H1 (cell line): ENCODE data around the gene LANCL3.

Experiments
- BACH1 ChIP-seq: IDR thresholded peaks from 2 replicates; pipeline ENCODE4 v1.6.1; 2012; ENCODE audit warnings: low read length, improper control_type of control experiment
- CREB1 ChIP-seq: IDR thresholded peaks from 2 replicates; pipeline ENCODE4 v1.6.1; 2012; ENCODE audit warnings: inconsistent platforms
- EZH2 ChIP-seq: fragments of 200-600 bp; sonication (generic); IDR thresholded peaks from 2 replicates; pipeline ENCODE4 v1.7.1; 2012; ENCODE audit warnings: low read depth, mild to moderate bottlenecking, moderate library complexity, low read length, inconsistent platforms; ENCODE audit not compliant: severe bottlenecking
- HDAC6 ChIP-seq: IDR thresholded peaks from one replicate; pipeline ENCODE4 v1.7.1; 2012; ENCODE audit warnings: low read depth, mild to moderate bottlenecking, inconsistent platforms, low read length, moderate library complexity
- SIN3A ChIP-seq, 2 experiments: IDR thresholded peaks in 1 of 2; conservative IDR thresholded peaks in 1 of 2; 2 replicates each; pipeline ENCODE4 v1.6.1; 2011 to 2012; ENCODE audit warnings: low read length in 2 of 2, improper control_type of control experiment in 1 of 2, low read depth in 1 of 2, mild to moderate bottlenecking in 1 of 2
- SRF ChIP-seq: IDR thresholded peaks from 2 replicates; pipeline ENCODE4 v1.6.1; 2011; ENCODE audit warnings: mild to moderate bottlenecking, low read depth, low read length, moderate library complexity
- SUZ12 ChIP-seq: fragments of 200-600 bp; sonication (generic); IDR thresholded peaks from 2 replicates; pipeline ENCODE4 v1.6.1; 2012; ENCODE audit warnings: mild to moderate bottlenecking, inconsistent platforms, low read length, moderate library complexity, mixed read lengths
- YY1 ChIP-seq: IDR thresholded peaks from 2 replicates; pipeline ENCODE4 v1.6.1; 2011; ENCODE audit warnings: low read depth, mild to moderate bottlenecking, low read length
- TF ChIP-seq, protein P1 (sequence below), 3 experiments: IDR thresholded peaks; 1 replicate in 2 of 3; 2 replicates in 1 of 3; pipeline versions ENCODE4 v1.5.1 to v1.6.1; 2011; ENCODE audit warnings: low read length in 3 of 3, mild to moderate bottlenecking in 3 of 3, inconsistent platforms in 2 of 3, low read depth in 1 of 3, moderate library complexity in 1 of 3; ENCODE audit not compliant: insufficient read depth in 1 of 3; ENCODE audit errors: control extremely low read depth in 1 of 3

DNA sequence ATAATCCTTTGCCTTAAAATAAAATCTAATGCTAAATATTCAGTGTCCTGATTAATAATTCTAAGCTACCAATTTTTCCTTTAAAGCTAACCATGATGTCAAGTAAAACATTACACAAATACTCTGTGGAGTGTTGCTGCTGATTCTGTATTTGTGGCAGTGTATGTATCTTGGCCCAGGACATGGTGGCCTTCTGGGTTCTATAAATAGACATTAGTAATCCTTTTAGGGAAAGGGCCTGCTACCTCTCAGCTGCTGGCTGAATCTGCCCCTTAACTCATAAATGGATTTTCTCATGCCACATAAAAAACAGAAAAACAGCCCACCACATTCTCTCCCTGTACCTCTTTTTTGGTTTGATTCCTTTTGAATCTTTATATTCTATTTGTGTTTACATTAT lies 113.0 kb downstream of the LANCL3 start:
- TF ChIP-seq, protein P1, sequence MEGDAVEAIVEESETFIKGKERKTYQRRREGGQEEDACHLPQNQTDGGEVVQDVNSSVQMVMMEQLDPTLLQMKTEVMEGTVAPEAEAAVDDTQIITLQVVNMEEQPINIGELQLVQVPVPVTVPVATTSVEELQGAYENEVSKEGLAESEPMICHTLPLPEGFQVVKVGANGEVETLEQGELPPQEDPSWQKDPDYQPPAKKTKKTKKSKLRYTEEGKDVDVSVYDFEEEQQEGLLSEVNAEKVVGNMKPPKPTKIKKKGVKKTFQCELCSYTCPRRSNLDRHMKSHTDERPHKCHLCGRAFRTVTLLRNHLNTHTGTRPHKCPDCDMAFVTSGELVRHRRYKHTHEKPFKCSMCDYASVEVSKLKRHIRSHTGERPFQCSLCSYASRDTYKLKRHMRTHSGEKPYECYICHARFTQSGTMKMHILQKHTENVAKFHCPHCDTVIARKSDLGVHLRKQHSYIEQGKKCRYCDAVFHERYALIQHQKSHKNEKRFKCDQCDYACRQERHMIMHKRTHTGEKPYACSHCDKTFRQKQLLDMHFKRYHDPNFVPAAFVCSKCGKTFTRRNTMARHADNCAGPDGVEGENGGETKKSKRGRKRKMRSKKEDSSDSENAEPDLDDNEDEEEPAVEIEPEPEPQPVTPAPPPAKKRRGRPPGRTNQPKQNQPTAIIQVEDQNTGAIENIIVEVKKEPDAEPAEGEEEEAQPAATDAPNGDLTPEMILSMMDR (IDR thresholded peaks at IDR 0.05; ENCODE audit: control extremely low read depth in 1 of 3, insufficient read depth in 1 of 3, low read depth in 1 of 3, low read length in 3 of 3): no peak
- no peak for TF ChIP-seq BACH1
- no peak for TF ChIP-seq YY1
- TF ChIP-seq CREB1: no peak
- TF ChIP-seq SRF: no peak
- TF ChIP-seq HDAC6: no peak
- TF ChIP-seq EZH2: no peak
- TF ChIP-seq SUZ12: no peak
- TF ChIP-seq SIN3A (conservative IDR thresholded peaks at IDR 0.05 in 1 of 2, IDR thresholded peaks at IDR 0.05 in 1 of 2; ENCODE audit: low read depth in 1 of 2, low read length in 2 of 2): no peak
